ENCODE results near the gene GORAB.

Gene GORAB

GRCh38 chr1:170537798-170538503 lies 6.0 kb downstream of the GORAB start:
- no peak for DNase-seq

DNA sequence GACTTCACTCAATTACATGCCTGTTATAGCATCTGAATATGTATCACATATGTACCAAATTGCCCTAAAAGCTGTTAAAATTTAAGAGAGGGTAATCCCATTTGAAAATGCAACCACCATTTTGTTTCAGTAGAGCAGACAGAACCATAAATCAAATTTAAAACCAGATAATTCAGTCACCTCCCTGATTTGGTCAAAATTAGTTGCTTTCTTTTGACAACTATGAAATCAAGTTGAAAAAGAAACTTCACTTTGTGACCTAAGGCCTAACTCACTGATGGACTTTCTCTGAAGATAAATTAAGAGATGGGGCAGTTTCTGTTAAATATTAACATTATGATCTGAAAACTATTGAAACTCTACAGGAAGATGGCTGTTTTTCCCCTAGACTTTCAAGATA lies 6.7 kb downstream of the GORAB start:
- no peak for DNase-seq

DNA sequence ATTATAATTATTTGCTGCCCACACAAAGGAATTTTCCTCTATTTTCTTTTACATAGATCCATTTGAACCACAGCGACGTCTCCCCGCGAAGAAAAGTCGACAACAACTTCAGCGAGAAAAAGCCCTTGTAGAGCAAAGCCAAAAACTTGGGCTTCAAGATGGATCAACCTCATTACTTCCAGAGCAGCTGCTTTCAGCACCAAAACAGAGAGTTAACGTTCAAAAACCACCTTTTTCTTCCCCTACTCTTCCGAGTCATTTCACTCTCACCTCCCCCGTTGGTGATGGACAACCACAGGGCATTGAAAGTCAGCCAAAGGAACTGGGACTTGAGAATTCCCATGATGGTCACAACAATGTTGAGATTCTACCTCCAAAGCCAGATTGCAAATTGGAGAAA lies 7.2 kb downstream of the GORAB start:
- DNase-seq: no peak

GRCh38 chr1:170544624-170545023 lies 12.7 kb downstream of the GORAB start:
- DNase-seq: no peak

DNA sequence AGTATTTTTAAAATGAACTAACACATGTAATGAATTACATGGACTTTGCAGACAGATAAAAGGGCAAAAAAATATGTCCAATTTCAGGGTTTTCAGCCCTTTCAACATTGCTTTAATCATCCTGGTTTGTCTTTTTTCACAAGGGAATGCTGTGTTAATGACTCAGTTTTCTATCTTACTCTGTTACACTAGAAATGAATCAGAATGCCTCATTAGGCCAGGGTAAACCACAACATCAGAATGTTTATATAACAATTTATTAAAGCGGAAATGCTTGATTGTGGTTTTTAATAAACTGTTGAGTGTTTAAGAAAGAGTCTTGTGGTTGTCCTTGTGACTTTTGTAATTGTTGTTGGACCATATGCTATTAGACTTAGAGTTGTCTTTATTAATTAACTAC lies 13.5 kb downstream of the GORAB start:
- DNase-seq: no peak

GRCh38 chr1:170547255-170547654 lies 15.3 kb downstream of the GORAB start:
- DNase-seq: no peak

GRCh38 chr1:170548497-170548896 lies 16.5 kb downstream of the GORAB start:
- no peak for DNase-seq

DNA sequence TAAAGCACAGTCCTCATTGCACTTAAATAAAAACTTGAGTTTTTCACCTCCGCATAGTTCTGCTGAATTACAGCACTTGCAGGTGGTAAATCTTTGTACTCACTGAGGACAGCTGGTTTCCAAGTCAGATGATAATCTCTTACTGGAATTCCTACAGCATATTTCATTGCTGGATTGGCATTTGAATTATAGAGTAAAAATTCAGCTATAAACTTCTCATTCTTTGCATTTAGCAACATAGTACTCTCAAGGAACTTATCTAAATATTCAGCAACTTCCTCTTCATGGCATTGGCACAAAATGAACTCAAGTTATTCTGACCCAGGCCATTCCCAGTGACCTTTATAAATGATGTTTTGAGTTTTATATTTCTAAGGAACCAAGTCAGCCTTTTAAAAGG lies 23.4 kb downstream of the GORAB start:
- DNase-seq: no peak

DNA sequence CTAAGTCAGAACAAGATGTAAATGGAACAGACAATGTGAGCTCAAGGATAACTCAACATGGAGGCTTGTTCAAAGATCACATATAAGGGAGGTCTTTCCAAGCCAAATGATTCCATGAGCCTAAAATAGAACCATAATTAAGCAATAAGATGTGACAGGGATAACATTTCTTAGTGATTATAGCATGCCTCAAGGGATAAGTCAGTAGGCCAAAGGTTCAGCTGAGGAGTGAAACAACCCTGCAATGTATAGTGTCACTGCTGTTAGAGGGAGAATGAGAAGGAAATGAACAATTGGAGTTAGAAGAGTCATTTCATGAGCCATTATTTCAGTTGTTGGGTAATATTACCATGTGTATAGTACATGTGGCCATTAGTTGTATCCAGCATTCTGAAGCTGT lies 25.0 kb downstream of the GORAB start:
- no peak for DNase-seq

GRCh38 chr1:170558731-170559130 lies 26.8 kb downstream of the GORAB start:
- DNase-seq: no peak

DNA sequence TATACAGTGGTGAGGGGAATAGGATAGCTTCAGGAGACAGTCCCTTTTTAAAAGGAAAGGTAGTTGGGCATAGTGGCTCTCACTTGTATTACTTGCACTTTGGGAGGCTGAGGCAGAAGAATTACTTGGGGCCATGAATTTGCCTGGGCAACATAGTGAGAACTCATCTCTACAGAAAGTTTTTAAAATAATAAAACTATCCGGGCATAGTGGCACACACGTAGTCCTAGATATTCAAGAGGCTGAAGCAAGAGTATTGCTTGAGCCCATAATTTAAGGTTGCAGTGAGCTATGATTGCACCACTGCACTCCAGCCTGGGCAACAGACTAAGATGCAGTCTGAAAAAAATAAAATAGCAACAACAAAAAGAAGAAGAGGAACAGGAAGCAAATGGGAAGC lies 27.2 kb downstream of the GORAB start:
- DNase-seq: no peak

- DNase-seq: no peak
Observed at GRCh38 chr1:170560681-170561285, 28.8 kb downstream of the GORAB start.

DNA sequence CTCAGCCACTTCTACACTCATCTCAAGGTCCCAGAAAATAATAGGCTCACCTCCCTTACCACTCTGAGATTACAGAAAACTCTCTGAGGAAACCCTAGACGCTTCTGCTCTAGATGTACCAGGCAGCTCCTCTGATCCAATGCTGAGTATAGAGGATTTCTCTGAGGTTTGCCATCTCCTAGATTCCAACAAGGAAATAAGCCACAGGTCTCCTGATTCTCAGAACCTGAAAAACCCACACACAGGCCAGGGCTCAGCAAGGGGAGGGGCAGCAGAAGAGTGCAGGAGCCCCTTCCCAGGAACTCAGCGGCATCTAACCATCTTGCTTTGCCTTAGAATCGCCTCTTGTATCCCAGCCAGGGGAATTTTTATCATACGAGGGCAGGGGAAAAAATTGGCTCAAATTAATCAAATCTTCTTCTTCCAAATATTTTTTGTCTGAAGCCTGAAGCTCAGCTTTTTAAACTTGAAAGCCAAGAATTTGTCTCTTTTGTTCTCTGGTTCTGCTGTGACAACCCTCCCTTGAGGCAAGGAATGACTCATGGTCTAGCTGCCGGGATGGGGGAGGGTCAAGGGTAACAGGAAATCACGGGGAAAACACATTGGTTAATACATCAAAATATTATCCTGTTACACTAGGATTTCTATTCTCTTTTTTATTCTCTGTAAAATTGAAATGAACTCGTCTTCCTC lies 30.8 kb downstream of the GORAB start:
- DNase-seq: no peak

DNA sequence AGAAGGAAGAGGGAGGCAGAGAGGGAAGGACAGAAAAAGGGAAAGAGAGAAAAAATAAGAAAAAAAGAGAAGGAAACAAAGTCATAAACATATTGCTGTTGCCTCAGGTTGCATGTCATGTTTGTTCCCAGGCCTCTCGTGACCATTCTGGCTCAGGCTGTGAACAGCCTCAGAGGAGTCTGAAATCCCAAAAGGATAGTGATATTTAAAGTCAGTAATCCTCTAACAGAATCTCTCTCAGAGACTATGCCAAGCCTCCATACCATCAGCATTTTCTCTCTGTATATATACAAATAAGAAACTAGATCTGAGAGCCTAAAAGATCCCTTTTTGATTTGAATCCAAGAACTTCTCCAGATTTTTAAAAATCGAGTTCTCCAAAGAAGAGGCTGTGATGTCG lies 35.2 kb downstream of the GORAB start:
- DNase-seq: no peak

DNA sequence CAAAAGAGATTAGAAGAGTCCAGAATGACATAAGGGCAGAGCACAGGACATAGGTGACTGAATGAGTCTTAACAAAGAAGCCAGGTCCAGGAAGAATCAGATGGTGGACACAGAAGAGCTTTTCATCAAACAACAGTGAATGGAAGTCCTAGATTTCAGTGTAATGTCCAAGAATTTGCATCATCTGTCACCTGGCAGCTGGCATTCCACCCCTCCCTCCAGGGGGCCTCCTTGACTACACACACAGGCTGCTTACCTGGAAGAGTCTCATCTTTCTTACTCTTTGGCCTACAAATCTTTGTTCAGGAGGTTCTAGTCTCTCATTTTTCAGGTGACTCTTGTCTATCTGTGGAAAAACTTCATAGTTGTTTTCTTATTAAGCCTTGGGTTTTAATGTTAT lies 36.2 kb downstream of the GORAB start:
- DNase-seq: no peak

- DNase-seq: no peak
Observed at GRCh38 chr1:170576980-170577379, 45.0 kb downstream of the GORAB start.

GRCh38 chr1:170578359-170578758 lies 46.4 kb downstream of the GORAB start:
- DNase-seq: no peak

GRCh38 chr1:170580636-170581440 lies 48.9 kb downstream of the GORAB start:
- no peak for DNase-seq

DNA sequence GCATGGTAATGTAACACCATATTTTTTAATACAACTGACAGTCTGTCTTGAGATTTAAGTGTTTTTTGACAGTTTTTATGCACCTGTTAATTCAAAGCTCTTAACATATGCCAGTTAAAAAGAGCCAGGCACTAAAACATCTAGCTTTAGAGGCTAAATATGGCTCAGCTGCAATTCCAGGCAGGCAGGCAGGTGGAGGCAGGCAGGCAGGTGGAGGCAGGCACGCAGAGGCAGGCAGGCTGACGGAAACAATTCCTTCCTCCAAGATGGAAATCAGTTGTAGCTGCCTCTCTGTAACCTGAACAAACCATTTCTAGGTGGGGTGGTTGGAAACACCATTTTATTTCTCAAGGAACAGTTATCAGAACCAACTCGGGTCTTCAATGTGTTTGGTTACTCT lies 51.2 kb downstream of the GORAB start:
- DNase-seq: no peak

DNA sequence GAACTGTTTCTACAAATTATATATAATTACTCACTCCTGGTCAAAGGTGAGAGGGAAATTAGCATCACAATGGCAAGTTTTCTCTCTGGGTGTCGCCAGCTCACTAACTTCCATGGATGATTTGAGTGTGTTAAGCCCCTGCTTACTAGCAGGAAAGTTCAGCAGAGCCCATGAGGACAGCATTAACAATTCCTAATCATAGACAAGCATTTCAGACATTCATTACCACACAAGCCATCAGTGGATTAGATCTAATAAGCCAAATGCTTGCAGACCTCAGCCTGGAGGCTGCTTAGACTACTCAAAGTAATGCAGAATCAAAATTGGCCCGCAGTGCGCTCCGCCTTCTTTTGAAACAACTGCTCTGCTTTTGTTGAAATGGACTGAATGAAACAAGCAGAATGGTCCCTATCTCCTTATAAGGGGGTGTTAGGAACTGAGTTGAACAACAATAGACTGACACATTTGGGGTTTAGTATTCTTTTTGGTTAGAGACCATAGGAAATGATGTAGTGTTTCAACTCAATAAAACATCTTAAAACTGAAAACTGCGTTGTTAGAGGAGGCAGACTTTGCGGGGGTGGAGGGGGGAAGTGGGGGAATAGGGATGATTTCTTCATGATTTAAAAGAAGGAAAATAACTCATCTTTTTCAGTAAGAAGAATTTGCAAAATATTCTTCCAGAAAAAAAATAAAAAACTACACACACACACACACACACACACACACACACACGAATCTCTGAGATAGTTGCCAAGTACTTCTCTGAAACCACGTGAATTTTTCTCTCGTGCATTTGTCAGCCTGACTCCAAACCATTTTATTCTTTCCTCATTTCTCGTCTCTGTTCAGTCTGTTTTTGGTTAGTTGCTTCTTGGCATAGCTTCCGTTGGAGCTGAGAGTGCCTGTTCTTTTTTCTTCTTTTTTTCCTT lies 54.6 kb downstream of the GORAB start:
- DNase-seq: no peak

GRCh38 chr1:170587253-170587593 lies 55.3 kb downstream of the GORAB start:
- DNase-seq: no peak
